Fibroblast of pulmonary artery (primary cell): ENCODE results near the gene UGT2B7.
A peak's percentile ranks its signal among the peaks of the same experiment; 100 is the strongest.

Experiments
- DNase-seq: peaks from one replicate; pipeline ENCODE4 v3.0.0-alpha.2; 2010; ENCODE audit warnings: low read depth
- H3K4me3 ChIP-seq: replicated peaks from 2 replicates; pipeline ENCODE4 v1.5.1; 2011; ENCODE audit warnings: low read depth, mild to moderate bottlenecking, control low read depth, low read length, moderate library complexity
- TF ChIP-seq, protein P1 (sequence below): IDR thresholded peaks from 2 replicates; pipeline ENCODE4 v1.5.1; 2011; ENCODE audit warnings: mild to moderate bottlenecking, control low read depth, low read length, inconsistent platforms; ENCODE audit errors: missing control alignments

The UGT2B7 gene

GRCh38 chr4:69089388-69089787 is 6.9 kb upstream of the UGT2B7 start:
- no peak overlapping the region for H3K4me3 ChIP-seq
- DNase-seq = no peak
- TF ChIP-seq, protein P1, sequence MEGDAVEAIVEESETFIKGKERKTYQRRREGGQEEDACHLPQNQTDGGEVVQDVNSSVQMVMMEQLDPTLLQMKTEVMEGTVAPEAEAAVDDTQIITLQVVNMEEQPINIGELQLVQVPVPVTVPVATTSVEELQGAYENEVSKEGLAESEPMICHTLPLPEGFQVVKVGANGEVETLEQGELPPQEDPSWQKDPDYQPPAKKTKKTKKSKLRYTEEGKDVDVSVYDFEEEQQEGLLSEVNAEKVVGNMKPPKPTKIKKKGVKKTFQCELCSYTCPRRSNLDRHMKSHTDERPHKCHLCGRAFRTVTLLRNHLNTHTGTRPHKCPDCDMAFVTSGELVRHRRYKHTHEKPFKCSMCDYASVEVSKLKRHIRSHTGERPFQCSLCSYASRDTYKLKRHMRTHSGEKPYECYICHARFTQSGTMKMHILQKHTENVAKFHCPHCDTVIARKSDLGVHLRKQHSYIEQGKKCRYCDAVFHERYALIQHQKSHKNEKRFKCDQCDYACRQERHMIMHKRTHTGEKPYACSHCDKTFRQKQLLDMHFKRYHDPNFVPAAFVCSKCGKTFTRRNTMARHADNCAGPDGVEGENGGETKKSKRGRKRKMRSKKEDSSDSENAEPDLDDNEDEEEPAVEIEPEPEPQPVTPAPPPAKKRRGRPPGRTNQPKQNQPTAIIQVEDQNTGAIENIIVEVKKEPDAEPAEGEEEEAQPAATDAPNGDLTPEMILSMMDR = no peak

GRCh38 chr4:69092190-69092589 is 4.1 kb upstream of the UGT2B7 start:
- peak; percentile 59 for DNase-seq
- no peak overlapping the region for H3K4me3 ChIP-seq
- TF ChIP-seq, protein P1 = no peak

DNA sequence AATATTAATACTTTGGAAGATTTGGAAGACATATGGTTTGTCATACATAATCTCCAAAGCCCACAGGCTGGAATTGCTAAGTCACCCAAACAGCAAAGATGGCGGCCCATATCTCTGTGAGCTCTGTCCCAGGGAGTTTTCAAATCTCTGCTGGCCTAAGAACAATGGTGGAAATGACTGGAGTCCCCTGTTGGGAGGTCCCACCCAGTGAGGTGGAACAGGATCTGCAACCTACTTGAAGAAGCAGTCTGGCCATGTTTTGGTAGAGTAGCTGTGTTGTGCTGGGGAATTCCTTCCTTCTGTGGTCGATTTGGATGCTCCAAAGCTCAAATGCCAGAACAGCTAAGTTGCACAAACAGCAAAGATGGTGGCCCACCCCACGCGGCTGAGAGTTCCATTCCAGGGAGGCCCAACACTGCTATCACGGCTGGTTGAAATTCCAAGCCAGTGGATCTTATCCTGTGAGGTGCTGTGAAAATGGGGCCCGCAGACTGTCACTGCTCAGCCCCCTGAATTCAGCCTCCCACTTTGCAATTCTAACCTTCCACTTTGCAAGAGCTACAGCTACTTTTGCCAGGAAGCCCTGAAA is 3.2 kb upstream of the UGT2B7 start:
- no peak overlapping the region for H3K4me3 ChIP-seq
- no peak for DNase-seq
- TF ChIP-seq, protein P1 = no peak

GRCh38 chr4:69093681-69094080 is 2.6 kb upstream of the UGT2B7 start:
- H3K4me3 ChIP-seq = no peak overlapping the region
- TF ChIP-seq, protein P1 = no peak
- DNase-seq = no peak

DNA sequence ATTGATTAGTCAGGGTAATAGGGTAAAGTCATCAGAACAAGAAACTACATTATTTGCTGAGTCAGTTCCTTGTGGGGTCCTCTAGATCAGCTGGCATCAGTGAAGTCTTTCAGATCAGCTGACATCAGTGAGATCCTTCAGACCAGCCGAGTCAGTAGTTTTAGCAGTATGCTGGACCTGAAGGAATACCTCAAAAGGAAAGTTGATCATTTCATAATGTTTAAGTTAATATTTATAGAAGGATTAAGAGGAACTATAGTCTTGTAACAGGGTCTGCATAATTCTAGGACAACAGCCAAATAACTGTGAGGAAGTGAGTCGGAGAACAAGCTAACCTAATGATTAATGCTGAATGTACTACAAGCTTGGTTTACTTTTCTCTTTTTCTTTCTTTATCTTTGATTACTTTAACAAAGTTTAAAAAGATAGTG is 958 bp upstream of the UGT2B7 start:
- no peak overlapping the region for H3K4me3 ChIP-seq
- peak; percentile 69 for DNase-seq
- TF ChIP-seq, protein P1 = no peak

DNA sequence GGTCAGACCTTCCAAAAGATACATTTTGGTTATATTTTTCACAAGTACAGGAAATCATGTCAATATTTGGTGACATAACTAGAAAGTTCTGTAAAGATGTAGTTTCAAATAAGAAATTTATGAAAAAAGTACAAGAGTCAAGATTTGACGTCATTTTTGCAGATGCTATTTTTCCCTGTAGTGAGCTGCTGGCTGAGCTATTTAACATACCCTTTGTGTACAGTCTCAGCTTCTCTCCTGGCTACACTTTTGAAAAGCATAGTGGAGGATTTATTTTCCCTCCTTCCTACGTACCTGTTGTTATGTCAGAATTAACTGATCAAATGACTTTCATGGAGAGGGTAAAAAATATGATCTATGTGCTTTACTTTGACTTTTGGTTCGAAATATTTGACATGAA is 536 bp downstream of the UGT2B7 start:
- no peak overlapping the region for H3K4me3 ChIP-seq
- TF ChIP-seq, protein P1 = no peak
- no peak for DNase-seq

DNA sequence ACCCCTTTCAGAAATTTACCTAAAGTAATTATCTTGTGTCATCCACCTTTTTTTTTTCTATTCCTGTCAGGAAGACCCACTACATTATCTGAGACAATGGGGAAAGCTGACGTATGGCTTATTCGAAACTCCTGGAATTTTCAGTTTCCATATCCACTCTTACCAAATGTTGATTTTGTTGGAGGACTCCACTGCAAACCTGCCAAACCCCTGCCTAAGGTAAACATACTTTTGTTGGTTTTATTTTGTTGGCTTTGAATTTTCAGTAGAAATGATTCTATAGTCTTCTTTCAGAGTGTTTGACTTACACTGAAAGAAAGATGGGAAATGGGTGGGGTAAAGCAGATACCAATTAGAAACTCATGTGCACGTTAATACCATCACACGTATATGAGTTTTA is 2.2 kb downstream of the UGT2B7 start:
- no peak overlapping the region for H3K4me3 ChIP-seq
- TF ChIP-seq, protein P1 = no peak
- DNase-seq = no peak
